ENCODE results near the gene BPIFA3.

Gene BPIFA3

DNA sequence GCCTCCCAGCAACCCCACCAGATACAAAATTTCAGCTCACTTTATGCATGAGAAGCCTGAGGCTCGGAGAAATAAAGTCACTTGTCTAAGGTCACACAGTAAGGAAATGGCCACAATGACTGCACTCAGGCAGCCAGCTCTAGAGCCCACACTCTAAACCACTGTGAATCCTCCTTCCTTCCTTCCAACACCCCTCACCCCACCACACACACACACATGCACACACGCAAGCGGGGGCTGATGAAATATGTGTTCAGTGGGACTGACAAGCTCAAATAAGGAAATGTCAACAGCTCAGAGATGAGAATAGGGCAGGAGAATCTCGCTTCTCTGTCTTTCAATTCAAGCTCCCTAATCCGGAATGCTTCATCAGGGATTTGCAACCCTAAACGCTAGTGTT, 12.7 kb downstream of the BPIFA3 start:
- DNase-seq = no peak

GRCh38 chr20:33231237-33231636, 14.1 kb downstream of the BPIFA3 start:
- no peak for DNase-seq

DNA sequence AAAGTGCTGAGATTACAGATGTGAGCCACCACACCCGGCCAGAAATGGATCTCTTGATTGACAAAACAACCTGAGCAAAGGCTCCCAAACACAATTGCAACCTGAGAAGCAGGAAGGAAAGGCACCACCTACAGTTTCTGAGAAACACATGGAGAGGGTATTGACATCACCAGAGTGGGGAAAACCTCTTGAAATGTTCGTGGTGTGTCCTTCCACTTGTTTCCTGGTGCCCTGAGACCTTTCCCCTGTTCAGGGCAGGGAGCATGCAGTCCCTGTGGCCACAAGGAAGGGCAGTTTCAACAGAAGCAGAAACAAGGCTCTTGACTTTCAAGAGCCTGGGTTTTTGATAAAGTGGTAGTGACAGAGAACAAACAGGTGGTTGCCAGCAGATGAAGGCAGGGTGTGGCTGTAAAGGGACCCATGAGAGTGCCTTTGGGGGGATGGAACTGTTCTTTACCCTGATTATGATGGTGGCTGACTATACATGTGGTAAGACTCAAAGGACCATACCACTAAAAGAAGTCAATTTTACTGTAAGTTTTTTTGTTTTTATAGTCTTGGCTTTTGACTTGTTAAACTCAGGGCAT, 15.4 kb downstream of the BPIFA3 start:
- DNase-seq = no peak

DNA sequence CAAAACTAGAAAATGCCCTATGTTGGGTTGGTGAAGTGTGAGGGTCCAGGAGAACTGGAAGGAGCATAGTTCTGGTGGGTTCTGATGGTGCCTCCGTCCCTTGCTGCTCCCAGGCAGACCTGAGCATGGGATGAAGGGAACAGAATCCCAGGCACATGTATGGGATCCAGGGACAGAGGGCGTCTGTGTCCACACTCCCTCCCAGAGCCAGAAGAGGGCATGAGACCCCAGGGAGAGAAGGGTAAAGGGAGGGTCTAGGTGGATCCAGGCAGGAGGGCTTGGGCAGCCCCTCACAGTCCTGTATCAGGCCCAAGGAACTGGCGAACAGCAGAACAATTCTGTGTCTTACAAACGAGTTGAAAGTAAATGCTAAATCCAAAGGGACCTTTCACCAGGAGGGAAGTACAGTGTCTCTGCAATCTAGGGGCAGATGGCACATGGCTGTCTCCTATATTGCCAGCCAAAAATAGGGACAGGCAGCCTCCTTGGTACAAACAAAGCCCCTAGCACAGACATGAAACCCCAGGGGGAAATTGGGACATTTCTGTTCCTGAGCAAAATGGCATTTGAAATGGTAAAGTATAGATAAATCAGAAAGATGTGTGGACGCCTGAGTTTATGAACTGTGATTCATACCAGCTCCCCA, 16.1 kb downstream of the BPIFA3 start:
- no peak for DNase-seq

DNA sequence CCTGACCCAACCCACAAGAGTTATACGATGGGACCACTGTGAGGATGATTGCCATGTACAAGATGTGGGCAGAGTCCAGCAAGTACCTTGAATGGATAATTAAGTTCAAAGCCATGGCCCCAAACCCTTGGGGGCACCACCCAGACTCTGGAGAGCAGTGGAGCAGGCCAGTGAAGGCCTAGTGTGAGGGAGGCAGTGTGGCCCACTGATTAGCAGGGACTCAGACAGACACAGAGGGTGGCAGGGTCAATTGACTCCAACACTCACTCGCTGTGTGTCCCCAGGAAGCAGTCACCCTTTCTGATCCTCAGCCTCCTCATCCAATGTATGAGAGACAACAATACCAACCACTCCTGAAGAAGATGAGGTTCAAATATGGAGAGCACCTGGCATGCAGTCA, 16.9 kb downstream of the BPIFA3 start:
- no peak for DNase-seq

GRCh38 chr20:33235696-33236095, 18.5 kb downstream of the BPIFA3 start, which contains the start of gene BPIFA1:
TSS of gene BPIFA1 (plus strand) at chr20:33235996. CDS start at chr20:33237712, 1,716 bp downstream.
- no peak for DNase-seq

DNA sequence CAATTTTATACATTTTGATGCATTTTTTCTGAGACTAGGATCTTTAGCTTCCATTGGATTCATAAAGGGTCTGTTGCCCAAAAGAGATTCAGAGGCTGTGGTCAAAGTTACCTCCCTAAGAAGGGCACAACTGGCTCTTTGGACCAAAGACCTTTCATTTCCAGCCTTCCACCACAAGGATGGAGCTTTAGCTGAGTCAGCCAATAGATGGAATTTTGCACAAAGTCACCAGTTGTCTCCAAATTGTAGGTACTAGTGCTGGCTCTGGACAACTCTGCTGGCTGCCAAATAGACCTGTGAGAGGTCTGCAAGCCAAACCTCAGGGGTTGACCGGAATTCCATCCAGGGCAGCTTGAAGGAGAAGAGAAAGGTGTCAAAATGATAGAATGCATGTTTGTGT, 19.2 kb downstream of the BPIFA3 start:
- no peak for DNase-seq

DNA sequence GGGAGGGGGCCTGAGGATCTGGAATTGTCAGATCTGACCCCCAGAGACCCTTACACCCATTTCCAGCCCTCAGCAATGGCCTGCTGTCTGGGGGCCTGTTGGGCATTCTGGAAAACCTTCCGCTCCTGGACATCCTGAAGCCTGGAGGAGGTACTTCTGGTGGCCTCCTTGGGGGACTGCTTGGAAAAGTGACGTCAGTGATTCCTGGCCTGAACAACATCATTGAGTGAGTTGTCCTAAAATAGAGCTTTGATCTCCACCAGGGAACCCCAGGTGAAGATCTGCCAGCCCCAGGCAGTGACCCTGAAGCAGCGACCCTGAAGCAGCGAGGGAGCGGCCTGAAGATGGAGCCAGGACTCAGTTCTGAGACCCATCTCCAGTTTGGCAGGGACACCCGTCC, 20.8 kb downstream of the BPIFA3 start:
- no peak for DNase-seq

GRCh38 chr20:33239418-33239817, 22.3 kb downstream of the BPIFA3 start:
- no peak for DNase-seq

- DNase-seq = no peak
Measured at GRCh38 chr20:33239979-33240736, 23.0 kb downstream of the BPIFA3 start.

DNA sequence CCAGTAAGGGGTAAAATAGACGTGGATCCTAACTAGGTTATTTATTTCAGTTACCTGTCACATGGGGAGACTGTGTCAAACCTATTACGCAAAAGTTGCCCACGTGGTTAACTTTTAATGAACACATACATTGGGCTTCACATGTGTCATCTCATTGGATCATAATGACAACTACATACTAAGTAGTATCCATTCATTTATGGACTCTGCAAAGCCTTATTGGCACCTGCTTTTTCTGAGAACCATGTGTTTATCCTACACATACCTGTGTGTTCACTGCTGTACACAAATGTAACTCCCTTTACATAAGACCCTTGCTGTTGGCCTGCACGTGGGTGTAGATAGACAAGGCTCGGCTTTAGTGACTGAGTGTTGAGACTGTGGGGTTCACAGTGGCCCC, 23.8 kb downstream of the BPIFA3 start:
- no peak for DNase-seq

GRCh38 chr20:33242319-33243100, 25.4 kb downstream of the BPIFA3 start:
- no peak for DNase-seq

DNA sequence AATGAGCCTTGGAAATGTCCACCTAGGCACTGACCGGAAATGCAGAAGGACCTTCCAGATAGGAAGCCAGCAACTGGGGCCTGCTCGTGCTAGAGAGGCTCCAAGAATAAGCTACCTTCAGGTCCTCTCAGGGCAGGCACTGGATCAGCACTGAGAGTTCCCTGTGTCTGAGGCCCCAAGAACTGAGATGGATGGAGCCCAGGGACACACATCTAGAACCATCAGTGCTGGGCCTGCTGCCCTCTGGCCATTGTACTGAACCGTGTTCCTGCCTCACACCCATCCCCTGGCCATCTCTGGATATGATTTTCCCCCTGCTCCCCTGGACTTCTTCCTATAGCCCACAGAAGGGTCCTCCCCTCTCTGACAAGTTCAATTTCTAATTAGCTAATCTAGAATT, 28.9 kb downstream of the BPIFA3 start:
- DNase-seq = no peak

DNA sequence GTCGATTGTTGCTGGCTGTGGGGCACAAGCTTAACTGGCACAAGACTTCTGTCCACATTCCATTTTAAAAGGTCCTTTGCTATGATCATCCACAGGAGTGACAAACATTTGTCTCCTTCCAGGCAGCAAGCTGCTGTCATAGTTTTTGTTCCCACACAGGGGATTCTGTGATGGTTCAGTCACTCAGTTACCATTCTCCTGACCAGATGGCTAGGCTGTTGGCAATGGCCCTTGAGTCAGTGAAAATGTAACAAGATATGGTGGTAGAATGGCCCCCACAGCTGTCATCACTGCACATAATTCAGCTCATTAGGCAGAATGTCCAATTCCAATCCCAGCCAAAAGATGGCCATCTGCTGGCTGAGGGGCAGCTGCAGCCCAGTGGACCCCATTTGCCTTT, 32.3 kb downstream of the BPIFA3 start:
- no peak for DNase-seq

DNA sequence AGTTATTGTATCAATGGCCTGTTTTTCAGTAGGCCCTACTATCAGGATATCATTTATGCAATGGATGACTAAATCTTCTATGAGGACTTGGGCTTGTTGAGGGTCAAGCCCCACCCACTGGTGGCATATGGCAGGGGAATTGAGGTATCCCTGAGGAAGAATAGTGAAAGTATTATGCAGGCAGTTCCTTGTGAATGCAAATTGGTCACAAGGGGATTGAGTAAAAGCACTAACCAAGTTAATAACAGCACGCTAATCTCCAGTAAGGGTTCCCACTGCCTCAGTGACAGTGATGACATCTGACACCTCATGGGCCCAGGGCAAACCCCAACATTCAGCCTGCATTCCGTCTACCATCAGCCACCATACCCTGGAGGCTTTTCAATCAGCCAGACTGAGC, 33.5 kb downstream of the BPIFA3 start:
- DNase-seq = no peak

- no peak for DNase-seq
Measured at GRCh38 chr20:33251496-33251895, 34.3 kb downstream of the BPIFA3 start.

- no peak for DNase-seq
Measured at GRCh38 chr20:33252460-33252859, 35.3 kb downstream of the BPIFA3 start.

DNA sequence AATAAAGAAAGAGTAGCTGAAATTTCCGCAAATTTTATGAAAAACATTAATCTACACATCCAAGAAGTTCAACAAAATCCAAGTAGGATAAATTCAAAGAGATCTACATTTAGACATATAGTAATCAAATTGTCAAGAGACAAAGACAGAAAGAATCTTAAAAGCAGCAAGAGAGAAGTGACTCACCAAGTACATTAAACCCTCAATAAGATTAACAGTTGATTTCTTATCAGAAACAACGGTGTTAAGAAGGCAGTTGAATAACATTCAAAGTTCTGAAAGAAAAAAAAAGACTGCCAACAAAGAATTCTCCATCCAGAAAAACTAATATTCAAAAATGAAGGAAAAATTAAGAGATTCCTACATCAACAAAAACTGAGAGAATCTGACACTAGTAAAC, 37.9 kb downstream of the BPIFA3 start:
- DNase-seq = no peak

DNA sequence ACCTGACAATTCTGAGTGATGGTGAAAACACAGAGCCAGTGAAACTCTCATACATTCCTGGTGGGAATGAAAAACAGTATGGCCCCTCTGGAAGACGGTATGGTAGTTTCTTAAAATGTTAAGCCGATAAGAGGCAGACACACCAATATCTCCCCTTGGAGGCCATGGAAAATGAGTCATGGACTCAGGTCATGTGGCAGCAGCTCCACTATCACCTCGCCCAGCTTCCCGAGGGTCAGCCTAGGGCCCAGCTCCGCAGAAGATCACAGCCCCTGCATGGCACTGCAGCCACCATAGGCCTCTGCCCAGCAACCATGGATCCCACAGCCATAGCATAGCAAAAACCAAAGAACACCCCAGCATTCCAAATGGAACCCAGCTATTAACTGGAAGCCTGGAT, 40.1 kb downstream of the BPIFA3 start:
- no peak for DNase-seq

GRCh38 chr20:33259371-33259770, 42.2 kb downstream of the BPIFA3 start:
- no peak for DNase-seq

- no peak for DNase-seq
Measured at GRCh38 chr20:33261465-33261864, 44.3 kb downstream of the BPIFA3 start.

GRCh38 chr20:33262658-33263065, 45.5 kb downstream of the BPIFA3 start:
- DNase-seq = no peak

DNA sequence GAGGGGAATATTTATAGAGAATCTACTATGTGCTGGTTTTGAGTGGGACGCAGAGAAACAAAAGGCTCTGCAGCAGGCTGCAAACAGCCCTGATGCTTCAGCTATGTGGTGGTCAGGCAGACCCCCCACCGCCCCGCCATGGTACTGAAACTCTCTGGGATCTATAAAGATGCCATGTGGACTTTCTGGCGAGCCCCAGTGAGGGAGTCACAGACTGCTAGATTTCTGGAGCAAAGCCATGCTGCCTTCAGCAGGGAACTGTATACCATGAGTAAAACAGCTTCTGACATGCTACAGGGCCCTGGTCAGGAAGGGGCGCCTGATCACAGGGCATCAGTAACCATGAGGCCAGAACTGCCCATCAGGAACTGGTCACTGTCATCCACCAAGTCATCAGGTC, 46.6 kb downstream of the BPIFA3 start:
- DNase-seq = no peak
